IMR-90 (cell line): ENCODE data around the gene HECW1. TPM values are rescaled to one million over a fixed set of nuclear protein-coding genes. Genes with fewer than 3 reads are reported as not detected.

Source experiments
- ATAC-seq: fragments of 200-7000 bp; cut with Tn5 transposase; 2 replicates; pipeline ENCODE4 v1.9.1; 2020; ENCODE audit warnings: low read depth, mild to moderate bottlenecking, moderate library complexity
- BruUV-seq: library from RNA; stranded (reverse); fragments of 400-500 nt; replicated peaks from 2 replicates; lab custom pipeline; 2021; lab: Mats Ljungman, UMichigan
- CTCF ChIA-PET: fragments of 300-600 bp; formaldehyde crosslinking; extraction: SDS; loops from one replicate; lab custom pipeline; 2021; ENCODE audit warnings: antibody characterized with exemption; lab: Yijun Ruan, JAX
- POLR2A ChIA-PET: fragments of 300-600 bp; sonication (Branson Sonifier 250); formaldehyde crosslinking; loops from one replicate; lab custom pipeline; 2022; ENCODE audit warnings: antibody characterized with exemption; ENCODE audit not compliant: unreplicated experiment; lab: Charles Lee
- DNase-seq: peaks from one replicate; pipeline ENCODE4 v3.0.0; 2013
- H2AFZ ChIP-seq: replicated peaks from 2 replicates; pipeline ENCODE3; 2013; ENCODE audit warnings: low read length, mild to moderate bottlenecking; ENCODE audit not compliant: poor library complexity
- H2AK5ac ChIP-seq: 2 replicates; pipeline ENCODE4 v1.6.1; 2013; ENCODE audit warnings: low read depth, low read length, inconsistent platforms
- H2AK9ac ChIP-seq: replicated peaks from 2 replicates; pipeline ENCODE3; 2013; ENCODE audit warnings: mild to moderate bottlenecking, low read depth, low read length, moderate library complexity; ENCODE audit not compliant: poor library complexity
- H2BK120ac ChIP-seq: 2 replicates; pipeline ENCODE4 v1.6.1; 2013; ENCODE audit warnings: low read depth, low read length, inconsistent platforms
- H2BK15ac ChIP-seq: 3 replicates; pipeline ENCODE4 v1.6.1; 2013; ENCODE audit warnings: low read depth, low read length, inconsistent platforms
- H2BK20ac ChIP-seq: 2 replicates; pipeline ENCODE4 v1.6.1; 2013; ENCODE audit warnings: low read depth, mild to moderate bottlenecking, inconsistent platforms, low read length, moderate library complexity
- H2BK5ac ChIP-seq: 2 replicates; pipeline ENCODE4 v1.6.1; 2013; ENCODE audit warnings: mild to moderate bottlenecking, low read depth, low read length, inconsistent platforms; ENCODE audit not compliant: poor library complexity, severe bottlenecking
- H3K14ac ChIP-seq: replicated peaks from 2 replicates; pipeline ENCODE4 v1.6.1; 2013; ENCODE audit warnings: low read depth, low read length, inconsistent platforms
- H3K18ac ChIP-seq: 2 replicates; pipeline ENCODE4 v1.6.1; 2013; ENCODE audit warnings: low read depth, low read length, control low read depth
- H3K23ac ChIP-seq: 2 replicates; pipeline ENCODE4 v1.6.1; 2013; ENCODE audit warnings: low read depth, low read length, inconsistent platforms
- H3K27ac ChIP-seq: 2 replicates; pipeline ENCODE4 v1.5.1; 2013; ENCODE audit warnings: mild to moderate bottlenecking, control low read depth, low read length; ENCODE audit not compliant: insufficient read depth
- H3K27me3 ChIP-seq: 2 replicates; pipeline ENCODE4 v1.6.1; 2013; ENCODE audit warnings: low read length; ENCODE audit not compliant: control insufficient read depth, insufficient read depth
- H3K36me3 ChIP-seq: 2 replicates; pipeline ENCODE4 v1.6.1; 2013; ENCODE audit warnings: low read length, mixed read lengths; ENCODE audit not compliant: control insufficient read depth, insufficient read depth
- H3K4ac ChIP-seq: 2 replicates; pipeline ENCODE4 v1.6.1; 2013; ENCODE audit warnings: low read depth, low read length, inconsistent platforms
- H3K4me1 ChIP-seq: 2 replicates; pipeline ENCODE4 v1.6.1; 2013; ENCODE audit warnings: low read length, mixed read lengths; ENCODE audit not compliant: control insufficient read depth, insufficient read depth
- H3K4me2 ChIP-seq: 2 replicates; pipeline ENCODE4 v1.6.1; 2013; ENCODE audit warnings: low read depth, mild to moderate bottlenecking, control low read depth, low read length, moderate library complexity
- H3K4me3 ChIP-seq: 2 replicates; pipeline ENCODE4 v1.5.1; 2013; ENCODE audit warnings: low read depth, mild to moderate bottlenecking, control low read depth, low read length, moderate library complexity; ENCODE audit not compliant: insufficient read depth
- H3K56ac ChIP-seq: 2 replicates; pipeline ENCODE4 v1.6.1; 2013; ENCODE audit warnings: low read length, inconsistent platforms; ENCODE audit not compliant: insufficient read depth; ENCODE audit errors: extremely low read depth
- H3K79me1 ChIP-seq, 2 experiments: 2 replicates each; pipeline ENCODE4 v1.6.1; 2013; ENCODE audit warnings: low read length in 2 of 2, inconsistent platforms in 1 of 2, low read depth in 1 of 2
- H3K9ac ChIP-seq: 2 replicates; pipeline ENCODE4 v1.6.1; 2013; ENCODE audit warnings: low read depth, low read length, control low read depth
- H3K9me1 ChIP-seq: 2 replicates; pipeline ENCODE4 v1.6.1; 2013; ENCODE audit warnings: low read length, inconsistent platforms; ENCODE audit not compliant: insufficient read depth
- H3K9me3 ChIP-seq: 2 replicates; pipeline ENCODE4 v1.6.1; 2013; ENCODE audit warnings: low read length; ENCODE audit not compliant: control insufficient read depth, insufficient read depth
- H4K20me1 ChIP-seq: 2 replicates; pipeline ENCODE4 v1.6.1; 2013; ENCODE audit warnings: low read length, inconsistent platforms; ENCODE audit not compliant: insufficient read depth
- H4K5ac ChIP-seq: 2 replicates; pipeline ENCODE4 v1.6.1; 2013; ENCODE audit warnings: mild to moderate bottlenecking, low read depth, low read length, control low read depth
- H4K8ac ChIP-seq, 2 experiments: 2 replicates each; pipeline ENCODE4 v1.6.1; 2013; ENCODE audit warnings: low read depth in 2 of 2, low read length in 2 of 2, control low read depth in 1 of 2, inconsistent platforms in 1 of 2
- H4K91ac ChIP-seq: 2 replicates; pipeline ENCODE4 v1.6.1; 2013; ENCODE audit warnings: low read depth, low read length, inconsistent platforms; ENCODE audit not compliant: insufficient read depth
- BHLHE40 ChIP-seq: fragments of 150-350 bp; IDR thresholded peaks from 2 replicates; pipeline ENCODE4 v1.6.1; 2016; ENCODE audit warnings: mild to moderate bottlenecking, low read depth, low read length
- CEBPB ChIP-seq: IDR thresholded peaks from 2 replicates; pipeline ENCODE4 v1.6.1; 2012; ENCODE audit warnings: low read depth, low read length, improper control_type of control experiment
- CHD1 ChIP-seq: IDR thresholded peaks from 2 replicates; pipeline ENCODE4 v1.6.1; 2012; ENCODE audit warnings: low read depth, low read length, improper control_type of control experiment
- CTCF ChIP-seq: conservative IDR thresholded peaks from 2 replicates; pipeline ENCODE4 v1.5.1; 2012; ENCODE audit warnings: mild to moderate bottlenecking, low read depth, low read length, improper control_type of control experiment
- FOS ChIP-seq: fragments of 150-350 bp; IDR thresholded peaks from 2 replicates; pipeline ENCODE4 v1.6.1; 2016; ENCODE audit warnings: low read depth, low read length
- MAFK ChIP-seq: IDR thresholded peaks from 2 replicates; pipeline ENCODE4 v1.6.1; 2012; ENCODE audit warnings: low read depth, low read length, improper control_type of control experiment
- MAZ ChIP-seq: IDR thresholded peaks from 2 replicates; pipeline ENCODE4 v1.6.1; 2012; ENCODE audit warnings: low read depth, mild to moderate bottlenecking, low read length, improper control_type of control experiment, moderate library complexity, borderline replicate concordance
- MXI1 ChIP-seq: IDR thresholded peaks from 2 replicates; pipeline ENCODE4 v1.6.1; 2012; ENCODE audit warnings: low read depth, mild to moderate bottlenecking, low read length, moderate library complexity, borderline replicate concordance
- NFE2L2 ChIP-seq: fragments of 150-350 bp; IDR thresholded peaks from 2 replicates; pipeline ENCODE4 v1.6.1; 2016; ENCODE audit warnings: low read depth, mild to moderate bottlenecking, low read length
- POLR2A ChIP-seq: IDR thresholded peaks from 2 replicates; pipeline ENCODE4 v1.6.1; 2012; ENCODE audit warnings: mild to moderate bottlenecking, low read depth, low read length
- RAD21 ChIP-seq: IDR thresholded peaks from 2 replicates; pipeline ENCODE4 v1.6.1; 2012; ENCODE audit warnings: low read length, improper control_type of control experiment
- RCOR1 ChIP-seq: IDR thresholded peaks from 2 replicates; pipeline ENCODE4 v1.6.1; 2012; ENCODE audit warnings: mild to moderate bottlenecking, low read length, improper control_type of control experiment; ENCODE audit not compliant: insufficient replicate concordance
- RFX5 ChIP-seq: IDR thresholded peaks from 2 replicates; pipeline ENCODE4 v1.8.0; 2012; ENCODE audit warnings: low read depth, mild to moderate bottlenecking, low read length, moderate library complexity
- SMC3 ChIP-seq: fragments of 150-350 bp; IDR thresholded peaks from 2 replicates; pipeline ENCODE4 v1.6.1; 2016; ENCODE audit warnings: low read depth, mild to moderate bottlenecking, antibody characterized with exemption, low read length, moderate library complexity
- USF2 ChIP-seq: fragments of 150-350 bp; IDR thresholded peaks from 2 replicates; pipeline ENCODE4 v1.6.1; 2017; ENCODE audit warnings: mild to moderate bottlenecking, antibody characterized with exemption, low read length, low read depth
- WGBS, 2 experiments: methylation state at CpG; one replicate each; pipeline versions ENCODE4 v1.1.5 to v1.1.7; 2013; ENCODE audit warnings: missing lambda C conversion rate in 2 of 2; ENCODE audit not compliant: insufficient read length in 1 of 2; ENCODE audit errors: extremely low coverage in 2 of 2; 5-methylcytosine and 5-hydroxymethylcytosine counted together
- dilution Hi-C: fragments of 300-500 bp; cut with HindIII; formaldehyde crosslinking; loops from one replicate; pipeline ENCODE4 v1.14.3; 2018; ENCODE audit warnings: low sequenced_read_pairs; ENCODE audit not compliant: unreplicated experiment
- in situ Hi-C: fragments of 300-500 bp; cut with MboI; formaldehyde crosslinking; loops from 3 replicates; pipeline ENCODE4 v1.14.3; 2019; ENCODE audit warnings: low sequenced_read_pairs, inconsistent platforms, mixed read lengths
- intact Hi-C: fragments of 100-400 bp; cut with micrococcal nuclease; formaldehyde crosslinking; loops from 2 replicates; pipeline ENCODE4 v1.10.0; 2022
- polyA plus RNA-seq, 3 experiments: library from polyadenylated mRNA; depleted of rRNA; stranded (reverse); fragments of >200 nt; gene quantifications; 2 replicates each; pipeline ENCODE4 v1.2.3, GENCODE V29; 2012; ENCODE audit warnings: low replicate concordance in 1 of 3
- total RNA-seq: library from RNA; depleted of rRNA; stranded (reverse); fragments of >200 nt; gene quantifications from 2 replicates; pipeline ENCODE4 v1.2.3, GENCODE V29; 2012
- TF ChIP-seq, protein P1 (sequence below): fragments of 150-350 bp; IDR thresholded peaks from 2 replicates; pipeline ENCODE4 v1.6.1; 2016; ENCODE audit warnings: low read depth, mild to moderate bottlenecking, low read length, moderate library complexity, borderline replicate concordance

The HECW1 gene
- total and polyA plus RNA-seq, 2 of the 4 experiments (the other 2 are of a cell fraction): 0.56 to 1.3 TPM

DNA sequence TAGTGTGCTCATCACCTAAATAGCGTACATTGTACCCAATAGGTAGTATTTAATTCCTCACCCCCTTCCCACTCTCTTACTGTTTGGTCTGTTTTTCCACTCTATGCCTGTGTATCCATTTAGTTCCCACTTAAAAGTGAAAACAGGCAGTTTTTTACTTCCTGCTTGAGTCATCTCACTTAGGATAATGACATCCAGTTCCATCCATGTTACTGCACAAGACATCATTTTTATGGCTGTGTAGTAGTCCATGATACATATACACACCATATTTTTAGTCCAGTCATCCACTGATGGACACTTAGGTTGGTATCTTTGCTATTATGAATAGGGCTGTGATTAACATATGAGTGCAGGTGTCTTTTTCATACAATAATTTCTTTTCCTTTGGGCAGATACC, 480.6 kb downstream of the HECW1 start:
- dilution Hi-C loops: no loop called here
- intact Hi-C loops: no loop called here
- Histone ChIP-seq H4K8ac (no peak overlapping the region), H3K4ac (no peak overlapping the region), H2BK5ac (no peak overlapping the region), H3K79me1 (peaks cover 5 to 61% of the 10 kb centered on the region in 2 experiments; a peak in 2 of 4 replicates), H2BK120ac (no peak overlapping the region), H2AFZ (no peak overlapping the region), H3K9ac (no peak overlapping the region), H4K20me1 (peaks cover 82% of the 10 kb centered on the region), H2BK20ac (no peak overlapping the region), H2BK15ac (no peak overlapping the region), H2AK9ac (no peak overlapping the region), H3K27ac (no peak overlapping the region), H3K4me1 (peaks cover 12% of the 10 kb centered on the region), H3K36me3 (peaks cover 11% of the 10 kb centered on the region), H2AK5ac (no peak overlapping the region), H3K9me3 (no peaks in the 10 kb centered on the region), H3K4me2 (no peak overlapping the region), H3K27me3 (no peaks in the 10 kb centered on the region), H3K14ac (no peak overlapping the region), H4K91ac (no peak overlapping the region), H3K9me1 (peaks cover 20% of the 10 kb centered on the region), H3K18ac (no peak overlapping the region), H4K5ac (no peak overlapping the region), H3K4me3 (no peak overlapping the region), H3K23ac (no peak overlapping the region), H3K56ac (no peak overlapping the region)
- ChIA-PET CTCF (interaction anchor here (1.2 kb wide), 1 partner anchor 10 kb away, joined by 10 read pairs; the partner anchor contains the start of gene STK17A), POLR2A (interaction anchor here (0.7 kb wide), 1 partner anchor 11 kb away, joined by 9 read pairs; no protein-coding TSS in a partner anchor)
- ATAC-seq (no peak), DNase-seq (no peak)
- TF ChIP-seq MXI1 (no peak), SMC3 (no peak), CHD1 (no peak), BHLHE40 (no peak), RFX5 (no peak), CTCF (no peak), FOS (no peak), POLR2A (no peak), CEBPB (no peak), USF2 (no peak), RCOR1 (no peak), NFE2L2 (no peak), RAD21 (no peak), MAZ (no peak), MAFK (no peak)
- TF ChIP-seq, protein P1, sequence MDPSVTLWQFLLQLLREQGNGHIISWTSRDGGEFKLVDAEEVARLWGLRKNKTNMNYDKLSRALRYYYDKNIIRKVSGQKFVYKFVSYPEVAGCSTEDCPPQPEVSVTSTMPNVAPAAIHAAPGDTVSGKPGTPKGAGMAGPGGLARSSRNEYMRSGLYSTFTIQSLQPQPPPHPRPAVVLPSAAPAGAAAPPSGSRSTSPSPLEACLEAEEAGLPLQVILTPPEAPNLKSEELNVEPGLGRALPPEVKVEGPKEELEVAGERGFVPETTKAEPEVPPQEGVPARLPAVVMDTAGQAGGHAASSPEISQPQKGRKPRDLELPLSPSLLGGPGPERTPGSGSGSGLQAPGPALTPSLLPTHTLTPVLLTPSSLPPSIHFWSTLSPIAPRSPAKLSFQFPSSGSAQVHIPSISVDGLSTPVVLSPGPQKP: no peak
- BruUV-seq: no TSS peak
- no CpG with 5 or more reads among the region's 1 CpG for WGBS, 2 experiments
- in situ Hi-C loops: no loop called here
